ENCODE data around the gene WT1. TPM values are rescaled to one million over a fixed set of nuclear protein-coding genes. Genes with fewer than 3 reads are reported as not detected.

The WT1 gene
- polyA plus RNA-seq, 3 donors: 0.28 to 27.1 (median 14.5) TPM

- 67 to 86% (median 76%) methylated on average over 1 of the region's 1 CpG for WGBS, 3 donors
- H3K27ac ChIP-seq (ENCODE audit: low read depth, low read length): no peak overlapping the region
These were observed 68.7 kb downstream of the WT1 start for GRCh38 chr11:32366666-32367065.

GRCh38 chr11:32365192-32365591, 70.1 kb downstream of the WT1 start:
- no peak overlapping the region for H3K27ac ChIP-seq (ENCODE audit: low read depth, low read length)
- 76 to 88% (median 81%) methylated on average over 4 of the region's 4 CpGs for WGBS, 3 donors

GRCh38 chr11:32358729-32359128, 76.6 kb downstream of the WT1 start:
- no peak overlapping the region for H3K27ac ChIP-seq (ENCODE audit: low read depth, low read length)
- 13 to 40% (median 25%) methylated on average over 13 of the region's 13 CpGs for WGBS, 3 donors

DNA sequence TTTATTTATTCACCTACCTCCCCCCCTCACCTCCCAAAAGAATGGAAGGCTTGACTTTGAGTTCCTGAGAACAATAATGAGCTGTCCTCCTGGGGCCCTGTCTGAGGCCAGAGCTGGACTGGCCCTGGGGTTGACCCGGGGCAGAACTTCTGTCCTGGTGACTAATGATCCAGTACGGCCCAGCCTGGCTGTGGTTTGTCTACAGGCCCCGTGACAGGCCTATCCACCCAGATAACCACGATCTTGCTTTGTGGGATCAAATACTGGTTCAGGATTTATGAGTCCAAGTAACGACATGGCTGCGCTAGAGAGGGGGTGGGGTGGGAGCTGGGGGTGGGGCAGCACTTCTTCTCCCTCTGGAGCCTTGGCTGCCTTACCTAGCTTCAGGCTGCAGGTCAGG, 81.5 kb downstream of the WT1 start:
- no peak overlapping the region for H3K27ac ChIP-seq (ENCODE audit: low read depth, low read length)
- 38 to 46% (median 40%) methylated on average over 6 of the region's 6 CpGs for WGBS, 3 donors

DNA sequence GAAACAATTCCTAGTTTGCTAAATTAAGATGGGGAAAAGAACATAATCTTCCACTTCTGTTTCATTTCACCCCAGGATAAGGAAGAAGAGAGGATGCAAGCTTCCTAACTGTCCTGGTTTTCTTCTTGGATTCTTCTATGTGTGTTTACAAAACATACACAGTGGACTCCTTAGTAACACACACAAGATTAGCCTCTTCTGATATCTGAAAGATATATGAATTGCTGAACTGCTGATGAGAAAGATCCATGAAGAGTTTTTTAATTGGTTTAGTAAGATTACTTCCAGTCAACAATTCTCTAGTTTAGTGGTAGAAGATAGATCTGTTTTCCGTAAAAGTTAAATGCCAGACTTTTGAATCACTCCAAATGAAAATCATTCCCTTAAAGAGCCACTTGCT, 86.8 kb downstream of the WT1 start:
- WGBS, 3 donors: 18 to 58% (median 39%) methylated on average over 1 of the region's 1 CpG

GRCh38 chr11:32344946-32345345, 90.4 kb downstream of the WT1 start:
- no peak overlapping the region for H3K27ac ChIP-seq (ENCODE audit: low read depth, low read length)
- 50 to 57% (median 52%) methylated on average over 5 of the region's 5 CpGs for WGBS, 3 donors

More for the DNA sequence above, 86.8 kb downstream of the WT1 start:
- no peak overlapping the region for H3K27ac ChIP-seq (ENCODE audit: low read depth, low read length)

DNA sequence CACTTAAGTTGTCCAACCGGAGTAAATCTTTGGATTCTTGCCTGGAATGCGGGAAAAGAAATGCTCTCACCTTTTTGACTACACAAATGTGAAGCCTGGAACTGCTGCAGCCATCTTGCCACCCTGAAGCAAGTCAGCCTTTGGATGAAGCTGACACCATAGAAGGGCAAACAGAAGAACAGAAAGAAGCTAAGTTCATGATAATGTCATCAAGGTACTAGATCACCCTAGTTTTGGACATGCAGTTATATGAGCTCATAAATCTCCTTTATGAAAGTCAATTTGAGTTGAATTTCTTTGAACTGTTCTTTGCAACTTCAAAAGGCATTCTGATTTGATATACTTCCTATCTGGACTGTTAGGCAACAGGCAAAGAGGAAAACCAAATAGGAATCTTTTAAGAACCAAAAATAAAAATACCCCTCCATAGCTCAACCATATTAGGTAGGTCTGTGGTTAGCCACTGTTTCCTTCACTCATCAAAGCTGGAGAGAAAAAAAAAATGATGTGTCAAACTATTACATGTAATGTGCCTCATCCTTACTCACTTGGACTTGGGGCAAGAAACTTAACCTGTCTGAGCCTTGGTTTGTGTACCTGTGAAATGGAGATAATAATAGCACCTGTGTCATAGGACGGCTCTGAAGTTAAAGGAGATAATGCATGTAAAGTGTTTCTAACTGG, 91.9 kb downstream of the WT1 start:
- WGBS, 3 donors: 72 to 84% (median 77%) methylated on average over 3 of the region's 3 CpGs
- no peak overlapping the region for H3K27ac ChIP-seq (ENCODE audit: low read depth, low read length)

DNA sequence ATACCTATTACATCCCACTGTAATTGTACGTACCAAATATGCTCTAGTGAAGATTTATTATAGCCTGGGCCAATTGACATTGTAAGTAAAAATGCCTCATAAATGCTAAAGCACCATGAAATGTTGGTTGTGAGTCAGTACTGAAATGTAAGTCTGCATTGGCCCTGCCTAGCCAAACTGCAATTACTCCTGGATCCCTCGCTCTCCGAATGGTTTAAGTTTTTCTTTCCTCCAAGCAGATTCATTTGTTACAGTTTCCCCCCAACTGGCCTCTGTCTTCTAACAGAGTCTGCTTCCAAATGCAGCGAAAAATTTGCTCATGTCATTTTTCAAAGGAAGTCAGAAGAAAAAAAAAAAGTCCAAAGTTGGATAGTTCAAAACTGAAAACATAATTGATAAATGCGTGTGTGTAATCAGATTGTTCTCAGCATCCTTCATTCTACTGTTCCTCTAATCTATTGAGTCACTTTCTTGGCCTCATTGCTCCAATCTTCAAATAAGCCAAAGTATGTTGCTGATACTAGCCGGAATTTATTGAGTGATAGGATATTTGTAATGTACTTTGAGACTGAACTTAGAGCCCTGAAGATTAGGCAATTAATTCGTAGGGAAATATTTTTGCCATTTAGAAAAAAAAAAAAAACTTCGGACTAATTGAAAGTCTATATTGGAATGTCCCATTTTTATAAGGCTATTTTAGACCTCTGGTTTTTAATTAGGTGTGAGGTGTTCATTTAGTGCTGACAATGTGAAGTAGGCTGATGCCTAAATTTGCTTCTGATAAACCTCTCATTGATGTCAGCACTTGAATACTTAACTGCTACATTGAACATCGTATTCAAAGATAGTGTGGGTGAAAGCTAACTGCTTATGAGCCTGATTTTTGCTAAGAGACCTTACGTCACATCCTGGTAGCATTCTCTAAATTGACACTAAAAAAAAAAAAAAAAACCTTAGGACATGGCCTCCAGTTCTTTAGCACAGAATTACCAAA, 93.4 kb downstream of the WT1 start:
- WGBS, 3 donors: 59 to 66% (median 61%) methylated on average over 10 of the region's 10 CpGs
- no peak overlapping the region for H3K27ac ChIP-seq (ENCODE audit: low read depth, low read length)

DNA sequence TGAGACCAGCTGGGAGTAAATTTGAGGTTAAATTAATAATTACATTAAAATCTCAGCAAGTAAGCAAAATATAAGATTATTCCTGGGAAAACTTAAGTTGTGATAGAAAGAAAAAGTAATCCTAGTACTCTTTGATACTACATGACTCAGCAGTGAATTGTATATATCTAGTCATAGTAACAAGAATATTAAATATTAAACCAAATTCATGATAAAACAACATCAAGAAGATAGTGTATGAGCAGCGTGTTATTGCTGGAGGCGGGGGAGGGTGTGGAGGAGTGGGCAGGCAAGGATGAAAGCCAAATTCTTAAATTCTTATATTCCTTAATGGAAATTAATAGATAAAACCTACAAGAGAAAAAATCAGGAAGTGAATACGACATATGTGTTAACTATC, 95.2 kb downstream of the WT1 start:
- H3K27ac ChIP-seq (ENCODE audit: low read depth, low read length): no peak overlapping the region
- 68 to 79% (median 69%) methylated on average over 3 of the region's 3 CpGs for WGBS, 3 donors

Other genes with a start within 250 kb of the WT1 start
- gene EIF3M, start 148.3 kb upstream of the WT1 start, polyA plus RNA-seq: 100 to 1,000 TPM; 302 to 332 (median 303) TPM

Data from adipose tissue (tissue), 3 donors.